GM23338 (cell line): ENCODE results near the gene GFOD1. TPM values are rescaled to one million over a fixed set of nuclear protein-coding genes. Genes with fewer than 3 reads are reported as not detected.

Source experiments
- ATAC-seq: fragments of 200-7000 bp; cut with Tn5 transposase; 3 replicates; pipeline ENCODE4 v1.9.1; 2020
- DNase-seq: peaks from one replicate; pipeline ENCODE4 v3.0.0-alpha.2; 2015; ENCODE audit warnings: low spot score
- H2AFZ ChIP-seq: fragments of 200-600 bp; sonication (generic); 2 replicates; pipeline ENCODE4 v1.8.0; 2016; ENCODE audit warnings: antibody characterized with exemption, mild to moderate bottlenecking, moderate library complexity
- H3F3A ChIP-seq: fragments of 200-600 bp; sonication (generic); replicated peaks from 2 replicates; pipeline ENCODE4 v1.8.0; 2017; ENCODE audit warnings: antibody characterized with exemption, mixed run types, low read depth
- H3K27ac ChIP-seq: fragments of 200-600 bp; sonication (generic); 2 replicates; pipeline ENCODE4 v1.6.1; 2016; ENCODE audit warnings: low read depth
- H3K27me3 ChIP-seq: fragments of 200-600 bp; sonication (generic); 2 replicates; pipeline ENCODE4 v1.8.0; 2016; ENCODE audit warnings: mild to moderate bottlenecking, mixed run types, moderate library complexity; ENCODE audit not compliant: insufficient read depth
- H3K36me3 ChIP-seq: fragments of 200-600 bp; sonication (generic); 2 replicates; pipeline ENCODE4 v1.8.0; 2016; ENCODE audit warnings: mild to moderate bottlenecking; ENCODE audit not compliant: insufficient read depth
- H3K4me1 ChIP-seq: fragments of 200-600 bp; sonication (generic); 2 replicates; pipeline ENCODE4 v1.8.0; 2016; ENCODE audit warnings: mild to moderate bottlenecking, moderate library complexity; ENCODE audit not compliant: insufficient read depth
- H3K4me2 ChIP-seq: fragments of 200-600 bp; sonication (generic); 2 replicates; pipeline ENCODE4 v1.7.1; 2017; ENCODE audit warnings: mixed run types
- H3K4me3 ChIP-seq: fragments of 200-600 bp; sonication (generic); 2 replicates; pipeline ENCODE4 v1.6.1; 2016; ENCODE audit warnings: mixed run types
- H3K79me2 ChIP-seq: fragments of 200-600 bp; sonication (generic); replicated peaks from 2 replicates; pipeline ENCODE4 v1.8.0; 2017; ENCODE audit warnings: mild to moderate bottlenecking; ENCODE audit not compliant: insufficient read depth
- H3K9me2 ChIP-seq: fragments of 200-600 bp; sonication (generic); 2 replicates; pipeline ENCODE4 v1.8.0; 2017; ENCODE audit not compliant: insufficient read depth
- H4K20me1 ChIP-seq: fragments of 200-600 bp; sonication (generic); replicated peaks from 2 replicates; pipeline ENCODE4 v1.8.0; 2017; ENCODE audit warnings: mild to moderate bottlenecking; ENCODE audit not compliant: insufficient read depth
- H3K27ac Mint-ChIP-seq: 2 replicates; pipeline ENCODE4 v1.8.0; 2020; ENCODE audit warnings: inconsistent platforms, mild to moderate bottlenecking, moderate library complexity, mixed read lengths
- H3K27me3 Mint-ChIP-seq: 3 replicates; pipeline ENCODE4 v1.8.0; 2022; ENCODE audit warnings: low read depth, mild to moderate bottlenecking, moderate library complexity, mixed read lengths, inconsistent platforms; ENCODE audit not compliant: insufficient read depth, poor library complexity
- H3K36me3 Mint-ChIP-seq: 3 replicates; pipeline ENCODE4 v1.8.0; 2021; ENCODE audit warnings: low read depth, mild to moderate bottlenecking, inconsistent platforms, moderate library complexity, mixed read lengths
- H3K4me1 Mint-ChIP-seq: 3 replicates; pipeline ENCODE4 v1.8.0; 2020; ENCODE audit warnings: mild to moderate bottlenecking, inconsistent platforms, mixed read lengths
- H3K4me3 Mint-ChIP-seq: 3 replicates; pipeline ENCODE4 v1.8.0; 2021; ENCODE audit warnings: moderate library complexity, mild to moderate bottlenecking, inconsistent platforms, mixed read lengths
- H3K9me3 Mint-ChIP-seq: 3 replicates; pipeline ENCODE4 v1.8.0; 2020; ENCODE audit warnings: moderate library complexity, mild to moderate bottlenecking, inconsistent platforms, mixed read lengths
- EZH2 ChIP-seq: fragments of 200-600 bp; sonication (generic); IDR thresholded peaks from one replicate; pipeline ENCODE4 v1.8.0; 2017; ENCODE audit warnings: antibody characterized with exemption, mild to moderate bottlenecking, low read depth; ENCODE audit not compliant: unreplicated experiment
- EZH2phosphoT487 ChIP-seq: fragments of 200-600 bp; sonication (generic); IDR thresholded peaks from one replicate; pipeline ENCODE4 v1.8.1; 2018; ENCODE audit warnings: antibody characterized with exemption; ENCODE audit not compliant: unreplicated experiment
- JUNB ChIP-seq: IDR thresholded peaks from one replicate; pipeline ENCODE4 v1.6.1; 2016; ENCODE audit warnings: antibody characterized with exemption; ENCODE audit not compliant: unreplicated experiment
- NANOG ChIP-seq: IDR thresholded peaks from 2 replicates; pipeline ENCODE4 v1.6.1; 2016; ENCODE audit warnings: antibody characterized with exemption, borderline replicate concordance
- POLR2AphosphoS5 ChIP-seq: IDR thresholded peaks from 2 replicates; pipeline ENCODE4 v1.6.1; 2016; ENCODE audit warnings: antibody characterized with exemption, low read depth
- STAT1 ChIP-seq: IDR thresholded peaks from one replicate; pipeline ENCODE4 v1.6.1; 2016; ENCODE audit warnings: antibody characterized with exemption; ENCODE audit not compliant: unreplicated experiment
- ZNF114 ChIP-seq: fragments of 250-450 bp; sonication (Bioruptor Pico); IDR thresholded peaks from 2 replicates; pipeline ENCODE4 v1.5.0; 2020; ENCODE audit warnings: mild to moderate bottlenecking, moderate library complexity
- polyA plus RNA-seq: library from polyadenylated mRNA; unstranded; fragments of >200 nt; fragmentation: Nextera tagmentation; extraction: Ambion mirVana; gene quantifications from 2 replicates; pipeline ENCODE4 v1.2.1, GENCODE V29; 2016
- total RNA-seq: library from RNA; depleted of rRNA; stranded (reverse); fragments of >200 nt; shearing (Covaris generic); gene quantifications from 2 replicates; pipeline ENCODE4 v1.2.3, GENCODE V29; 2014
- TF ChIP-seq, protein P1 (sequence below): fragments of 250-450 bp; sonication (Bioruptor Pico); IDR thresholded peaks from 2 replicates; pipeline ENCODE4 v1.5.0; 2020; ENCODE audit warnings: mild to moderate bottlenecking, moderate library complexity
- TF ChIP-seq, protein P2 (sequence below): IDR thresholded peaks from 2 replicates; pipeline ENCODE4 v1.6.1; 2016; ENCODE audit warnings: antibody characterized with exemption
- TF ChIP-seq, protein P3 (sequence below): IDR thresholded peaks from one replicate; pipeline ENCODE4 v1.6.1; 2018; ENCODE audit warnings: antibody characterized with exemption; ENCODE audit not compliant: unreplicated experiment

The GFOD1 gene
- total and polyA plus RNA-seq, 2 experiments from 2014 or later, result 4.9 to 12.8 TPM

DNA sequence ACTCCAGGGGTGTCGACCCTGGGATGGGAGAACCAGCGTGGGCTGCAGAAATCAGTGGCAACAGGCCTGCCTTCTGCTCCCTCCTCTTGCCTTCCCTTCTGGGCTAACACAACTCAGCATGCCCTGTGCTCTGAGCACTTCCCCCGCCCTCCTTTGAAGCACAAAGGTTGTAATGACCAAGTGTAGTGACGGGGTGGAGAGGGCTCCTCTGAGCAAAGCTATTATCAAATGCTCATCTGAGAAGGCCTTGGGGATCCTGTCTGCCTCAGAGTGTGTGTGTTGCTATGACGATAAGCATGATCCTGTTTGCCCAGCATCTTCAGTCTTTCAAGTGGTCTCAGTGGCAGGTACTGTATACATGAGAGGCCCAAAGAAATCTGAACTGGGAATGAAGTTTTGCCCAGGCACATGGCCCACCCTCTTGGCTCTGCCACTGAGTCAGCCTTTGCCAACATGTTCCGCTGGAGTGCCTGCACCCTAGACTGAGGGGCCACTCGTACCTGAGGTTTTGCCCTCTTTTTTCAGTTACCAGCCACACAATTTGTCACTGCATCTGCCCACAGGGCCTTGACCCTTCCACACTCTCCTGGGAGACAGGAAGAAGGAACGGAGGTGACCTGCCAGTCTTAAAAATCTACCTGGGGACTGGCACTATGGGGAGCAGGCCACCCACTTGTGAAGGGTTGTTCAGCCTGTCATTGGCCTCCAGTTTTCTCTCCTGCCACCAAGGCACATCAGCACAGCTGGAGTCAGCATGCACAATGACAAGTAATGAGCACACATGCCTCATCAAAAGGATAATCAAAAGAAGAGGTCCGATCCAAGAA, 74.5 kb downstream of the GFOD1 start:
- peak; percentile 54 for ATAC-seq

More for the DNA sequence above, 74.5 kb downstream of the GFOD1 start:
- Histone ChIP-seq H3K27me3 (no peaks in the 10 kb centered on the region), H3K9me2 (no peaks in the 10 kb centered on the region; the same call in 1 of the 2 replicates), H3K4me3 (no peak overlapping the region), H2AFZ (no peak overlapping the region), H3K36me3 (no peaks in the 10 kb centered on the region), H3K4me2 (no peak overlapping the region), H3K79me2 (no peaks in the 10 kb centered on the region), H3F3A (peaks cover 4% of the 10 kb centered on the region; the same call in 1 of the 2 replicates), H4K20me1 (no peaks in the 10 kb centered on the region), H3K4me1 (peaks cover 6% of the 10 kb centered on the region), H3K27ac (no peak overlapping the region)
- Mint-ChIP-seq H3K4me3 (no peak overlapping the region; the same call in 2 of the 3 replicates), H3K4me1 (peaks cover 36% of the 10 kb centered on the region), H3K27me3 (peaks cover 6% of the 10 kb centered on the region), H3K36me3 (peaks cover 5% of the 10 kb centered on the region; the same call in 1 of the 3 replicates), H3K9me3 (no peaks in the 10 kb centered on the region), H3K27ac (0 out of 2 replicates have a peak overlapping the region, but pooled peaks have one; percentile 32)
- no peak for DNase-seq
- TF ChIP-seq, protein P1, sequence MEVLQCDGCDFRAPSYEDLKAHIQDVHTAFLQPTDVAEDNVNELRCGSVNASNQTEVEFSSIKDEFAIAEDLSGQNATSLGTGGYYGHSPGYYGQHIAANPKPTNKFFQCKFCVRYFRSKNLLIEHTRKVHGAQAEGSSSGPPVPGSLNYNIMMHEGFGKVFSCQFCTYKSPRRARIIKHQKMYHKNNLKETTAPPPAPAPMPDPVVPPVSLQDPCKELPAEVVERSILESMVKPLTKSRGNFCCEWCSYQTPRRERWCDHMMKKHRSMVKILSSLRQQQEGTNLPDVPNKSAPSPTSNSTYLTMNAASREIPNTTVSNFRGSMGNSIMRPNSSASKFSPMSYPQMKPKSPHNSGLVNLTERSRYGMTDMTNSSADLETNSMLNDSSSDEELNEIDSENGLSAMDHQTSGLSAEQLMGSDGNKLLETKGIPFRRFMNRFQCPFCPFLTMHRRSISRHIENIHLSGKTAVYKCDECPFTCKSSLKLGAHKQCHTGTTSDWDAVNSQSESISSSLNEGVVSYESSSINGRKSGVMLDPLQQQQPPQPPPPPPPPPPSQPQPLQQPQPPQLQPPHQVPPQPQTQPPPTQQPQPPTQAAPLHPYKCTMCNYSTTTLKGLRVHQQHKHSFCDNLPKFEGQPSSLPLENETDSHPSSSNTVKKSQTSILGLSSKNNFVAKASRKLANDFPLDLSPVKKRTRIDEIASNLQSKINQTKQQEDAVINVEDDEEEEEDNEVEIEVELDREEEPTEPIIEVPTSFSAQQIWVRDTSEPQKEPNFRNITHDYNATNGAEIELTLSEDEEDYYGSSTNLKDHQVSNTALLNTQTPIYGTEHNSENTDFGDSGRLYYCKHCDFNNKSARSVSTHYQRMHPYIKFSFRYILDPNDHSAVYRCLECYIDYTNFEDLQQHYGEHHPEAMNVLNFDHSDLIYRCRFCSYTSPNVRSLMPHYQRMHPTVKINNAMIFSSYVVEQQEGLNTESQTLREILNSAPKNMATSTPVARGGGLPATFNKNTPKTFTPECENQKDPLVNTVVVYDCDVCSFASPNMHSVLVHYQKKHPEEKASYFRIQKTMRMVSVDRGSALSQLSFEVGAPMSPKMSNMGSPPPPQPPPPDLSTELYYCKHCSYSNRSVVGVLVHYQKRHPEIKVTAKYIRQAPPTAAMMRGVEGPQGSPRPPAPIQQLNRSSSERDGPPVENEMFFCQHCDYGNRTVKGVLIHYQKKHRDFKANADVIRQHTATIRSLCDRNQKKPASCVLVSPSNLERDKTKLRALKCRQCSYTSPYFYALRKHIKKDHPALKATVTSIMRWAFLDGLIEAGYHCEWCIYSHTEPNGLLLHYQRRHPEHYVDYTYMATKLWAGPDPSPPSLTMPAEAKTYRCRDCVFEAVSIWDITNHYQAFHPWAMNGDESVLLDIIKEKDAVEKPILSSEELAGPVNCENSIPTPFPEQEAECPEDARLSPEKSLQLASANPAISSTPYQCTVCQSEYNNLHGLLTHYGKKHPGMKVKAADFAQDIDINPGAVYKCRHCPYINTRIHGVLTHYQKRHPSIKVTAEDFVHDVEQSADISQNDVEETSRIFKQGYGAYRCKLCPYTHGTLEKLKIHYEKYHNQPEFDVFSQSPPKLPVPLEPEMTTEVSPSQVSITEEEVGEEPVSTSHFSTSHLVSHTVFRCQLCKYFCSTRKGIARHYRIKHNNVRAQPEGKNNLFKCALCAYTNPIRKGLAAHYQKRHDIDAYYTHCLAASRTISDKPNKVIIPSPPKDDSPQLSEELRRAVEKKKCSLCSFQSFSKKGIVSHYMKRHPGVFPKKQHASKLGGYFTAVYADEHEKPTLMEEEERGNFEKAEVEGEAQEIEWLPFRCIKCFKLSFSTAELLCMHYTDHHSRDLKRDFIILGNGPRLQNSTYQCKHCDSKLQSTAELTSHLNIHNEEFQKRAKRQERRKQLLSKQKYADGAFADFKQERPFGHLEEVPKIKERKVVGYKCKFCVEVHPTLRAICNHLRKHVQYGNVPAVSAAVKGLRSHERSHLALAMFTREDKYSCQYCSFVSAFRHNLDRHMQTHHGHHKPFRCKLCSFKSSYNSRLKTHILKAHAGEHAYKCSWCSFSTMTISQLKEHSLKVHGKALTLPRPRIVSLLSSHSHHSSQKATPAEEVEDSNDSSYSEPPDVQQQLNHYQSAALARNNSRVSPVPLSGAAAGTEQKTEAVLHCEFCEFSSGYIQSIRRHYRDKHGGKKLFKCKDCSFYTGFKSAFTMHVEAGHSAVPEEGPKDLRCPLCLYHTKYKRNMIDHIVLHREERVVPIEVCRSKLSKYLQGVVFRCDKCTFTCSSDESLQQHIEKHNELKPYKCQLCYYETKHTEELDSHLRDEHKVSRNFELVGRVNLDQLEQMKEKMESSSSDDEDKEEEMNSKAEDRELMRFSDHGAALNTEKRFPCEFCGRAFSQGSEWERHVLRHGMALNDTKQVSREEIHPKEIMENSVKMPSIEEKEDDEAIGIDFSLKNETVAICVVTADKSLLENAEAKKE (CRISPR knock-in tag), result no peak
- TF ChIP-seq EZH2, result no peak
- TF ChIP-seq JUNB, result no peak
- TF ChIP-seq, protein P2, sequence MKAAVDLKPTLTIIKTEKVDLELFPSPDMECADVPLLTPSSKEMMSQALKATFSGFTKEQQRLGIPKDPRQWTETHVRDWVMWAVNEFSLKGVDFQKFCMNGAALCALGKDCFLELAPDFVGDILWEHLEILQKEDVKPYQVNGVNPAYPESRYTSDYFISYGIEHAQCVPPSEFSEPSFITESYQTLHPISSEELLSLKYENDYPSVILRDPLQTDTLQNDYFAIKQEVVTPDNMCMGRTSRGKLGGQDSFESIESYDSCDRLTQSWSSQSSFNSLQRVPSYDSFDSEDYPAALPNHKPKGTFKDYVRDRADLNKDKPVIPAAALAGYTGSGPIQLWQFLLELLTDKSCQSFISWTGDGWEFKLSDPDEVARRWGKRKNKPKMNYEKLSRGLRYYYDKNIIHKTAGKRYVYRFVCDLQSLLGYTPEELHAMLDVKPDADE, result no peak
- TF ChIP-seq, protein P3, sequence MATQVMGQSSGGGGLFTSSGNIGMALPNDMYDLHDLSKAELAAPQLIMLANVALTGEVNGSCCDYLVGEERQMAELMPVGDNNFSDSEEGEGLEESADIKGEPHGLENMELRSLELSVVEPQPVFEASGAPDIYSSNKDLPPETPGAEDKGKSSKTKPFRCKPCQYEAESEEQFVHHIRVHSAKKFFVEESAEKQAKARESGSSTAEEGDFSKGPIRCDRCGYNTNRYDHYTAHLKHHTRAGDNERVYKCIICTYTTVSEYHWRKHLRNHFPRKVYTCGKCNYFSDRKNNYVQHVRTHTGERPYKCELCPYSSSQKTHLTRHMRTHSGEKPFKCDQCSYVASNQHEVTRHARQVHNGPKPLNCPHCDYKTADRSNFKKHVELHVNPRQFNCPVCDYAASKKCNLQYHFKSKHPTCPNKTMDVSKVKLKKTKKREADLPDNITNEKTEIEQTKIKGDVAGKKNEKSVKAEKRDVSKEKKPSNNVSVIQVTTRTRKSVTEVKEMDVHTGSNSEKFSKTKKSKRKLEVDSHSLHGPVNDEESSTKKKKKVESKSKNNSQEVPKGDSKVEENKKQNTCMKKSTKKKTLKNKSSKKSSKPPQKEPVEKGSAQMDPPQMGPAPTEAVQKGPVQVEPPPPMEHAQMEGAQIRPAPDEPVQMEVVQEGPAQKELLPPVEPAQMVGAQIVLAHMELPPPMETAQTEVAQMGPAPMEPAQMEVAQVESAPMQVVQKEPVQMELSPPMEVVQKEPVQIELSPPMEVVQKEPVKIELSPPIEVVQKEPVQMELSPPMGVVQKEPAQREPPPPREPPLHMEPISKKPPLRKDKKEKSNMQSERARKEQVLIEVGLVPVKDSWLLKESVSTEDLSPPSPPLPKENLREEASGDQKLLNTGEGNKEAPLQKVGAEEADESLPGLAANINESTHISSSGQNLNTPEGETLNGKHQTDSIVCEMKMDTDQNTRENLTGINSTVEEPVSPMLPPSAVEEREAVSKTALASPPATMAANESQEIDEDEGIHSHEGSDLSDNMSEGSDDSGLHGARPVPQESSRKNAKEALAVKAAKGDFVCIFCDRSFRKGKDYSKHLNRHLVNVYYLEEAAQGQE, result no peak
- no peak for TF ChIP-seq ZNF114
- no peak for TF ChIP-seq STAT1
- TF ChIP-seq EZH2phosphoT487, result no peak
- TF ChIP-seq NANOG, result no peak
- TF ChIP-seq POLR2AphosphoS5, result no peak
